GM06990 (cell line): ENCODE results near the gene RTN4R.

Source experiments
- DNase-seq: peaks from one replicate; pipeline ENCODE4 v3.0.0-alpha.2; 2011; ENCODE audit not compliant: insufficient read length; ENCODE audit errors: extremely low read depth
- H3K27me3 ChIP-seq: replicated peaks from 2 replicates; pipeline ENCODE4 v1.6.0; 2011; ENCODE audit warnings: low read length; ENCODE audit not compliant: control insufficient read depth, insufficient read depth
- H3K36me3 ChIP-seq: 2 replicates; pipeline ENCODE4 v1.5.1; 2011; ENCODE audit warnings: low read length; ENCODE audit not compliant: control insufficient read depth, insufficient read depth
- H3K4me3 ChIP-seq: replicated peaks from 2 replicates; pipeline ENCODE4 v1.5.1; 2011; ENCODE audit warnings: low read depth, mild to moderate bottlenecking, control low read depth, low read length
- TF ChIP-seq, protein P1 (sequence below): IDR thresholded peaks from 2 replicates; pipeline ENCODE4 v1.5.1; 2011; ENCODE audit warnings: low read length, control low read depth, mild to moderate bottlenecking, inconsistent platforms; ENCODE audit not compliant: insufficient read depth, poor library complexity, severe bottlenecking

Gene RTN4R

GRCh38 chr22:20194681-20195593, 73.2 kb downstream of the RTN4R start:
- DNase-seq: no peak
- TF ChIP-seq, protein P1, sequence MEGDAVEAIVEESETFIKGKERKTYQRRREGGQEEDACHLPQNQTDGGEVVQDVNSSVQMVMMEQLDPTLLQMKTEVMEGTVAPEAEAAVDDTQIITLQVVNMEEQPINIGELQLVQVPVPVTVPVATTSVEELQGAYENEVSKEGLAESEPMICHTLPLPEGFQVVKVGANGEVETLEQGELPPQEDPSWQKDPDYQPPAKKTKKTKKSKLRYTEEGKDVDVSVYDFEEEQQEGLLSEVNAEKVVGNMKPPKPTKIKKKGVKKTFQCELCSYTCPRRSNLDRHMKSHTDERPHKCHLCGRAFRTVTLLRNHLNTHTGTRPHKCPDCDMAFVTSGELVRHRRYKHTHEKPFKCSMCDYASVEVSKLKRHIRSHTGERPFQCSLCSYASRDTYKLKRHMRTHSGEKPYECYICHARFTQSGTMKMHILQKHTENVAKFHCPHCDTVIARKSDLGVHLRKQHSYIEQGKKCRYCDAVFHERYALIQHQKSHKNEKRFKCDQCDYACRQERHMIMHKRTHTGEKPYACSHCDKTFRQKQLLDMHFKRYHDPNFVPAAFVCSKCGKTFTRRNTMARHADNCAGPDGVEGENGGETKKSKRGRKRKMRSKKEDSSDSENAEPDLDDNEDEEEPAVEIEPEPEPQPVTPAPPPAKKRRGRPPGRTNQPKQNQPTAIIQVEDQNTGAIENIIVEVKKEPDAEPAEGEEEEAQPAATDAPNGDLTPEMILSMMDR: peak; percentile 28
- H3K27me3 ChIP-seq: no peaks in the 10 kb centered on the region; the same call in 1 of the 2 replicates
- no peaks in the 10 kb centered on the region for H3K36me3 ChIP-seq
- H3K4me3 ChIP-seq: no peak overlapping the region

- TF ChIP-seq, protein P1: no peak
- no peaks in the 10 kb centered on the region; the same call in 1 of the 2 replicates for H3K27me3 ChIP-seq
- no peak for DNase-seq
- no peak overlapping the region for H3K4me3 ChIP-seq
- no peaks in the 10 kb centered on the region for H3K36me3 ChIP-seq
Measured at GRCh38 chr22:20193761-20194494, 74.2 kb downstream of the RTN4R start.

DNA sequence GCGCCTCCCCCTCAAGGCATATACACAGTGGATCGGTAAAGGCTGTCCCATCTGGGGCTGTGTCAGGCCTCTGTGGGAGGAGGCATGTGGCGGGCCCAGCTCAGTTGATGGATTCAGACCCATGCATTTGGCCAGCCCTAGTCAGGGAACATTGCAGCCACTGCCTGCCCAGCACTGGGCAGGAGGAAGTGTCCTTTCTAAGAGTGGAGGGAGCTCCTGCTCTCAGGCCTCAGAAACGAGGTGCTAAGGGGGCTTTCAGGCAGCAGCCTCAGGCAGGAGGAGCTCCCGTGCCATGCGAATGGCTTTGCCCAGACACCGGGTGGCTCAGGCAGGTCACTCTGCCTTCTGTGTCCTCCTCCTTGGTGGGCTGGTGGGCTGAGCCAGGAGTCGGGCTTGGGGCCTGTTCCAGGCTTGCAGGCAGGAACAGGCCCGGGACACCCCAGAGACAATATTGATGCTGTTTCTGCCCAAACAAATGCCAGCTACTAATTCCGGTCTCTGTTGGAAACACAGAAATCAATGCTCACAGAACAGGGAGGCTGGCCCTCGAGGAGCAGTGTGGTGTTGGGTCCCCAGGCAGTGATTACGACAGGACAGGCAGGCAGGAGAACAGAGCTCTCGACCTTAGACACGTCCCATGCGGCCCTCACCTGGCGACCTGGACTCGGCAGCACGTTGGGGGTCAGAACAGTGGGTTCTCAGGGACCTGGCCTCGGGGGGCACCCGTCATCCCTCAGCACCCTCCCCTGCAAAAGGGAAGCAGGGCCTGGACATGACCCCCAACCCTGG, 75.0 kb downstream of the RTN4R start:
- TF ChIP-seq, protein P1: no peak
- Histone ChIP-seq H3K27me3 (no peaks in the 10 kb centered on the region; the same call in 1 of the 2 replicates), H3K4me3 (no peak overlapping the region), H3K36me3 (no peaks in the 10 kb centered on the region)
- DNase-seq: no peak

DNA sequence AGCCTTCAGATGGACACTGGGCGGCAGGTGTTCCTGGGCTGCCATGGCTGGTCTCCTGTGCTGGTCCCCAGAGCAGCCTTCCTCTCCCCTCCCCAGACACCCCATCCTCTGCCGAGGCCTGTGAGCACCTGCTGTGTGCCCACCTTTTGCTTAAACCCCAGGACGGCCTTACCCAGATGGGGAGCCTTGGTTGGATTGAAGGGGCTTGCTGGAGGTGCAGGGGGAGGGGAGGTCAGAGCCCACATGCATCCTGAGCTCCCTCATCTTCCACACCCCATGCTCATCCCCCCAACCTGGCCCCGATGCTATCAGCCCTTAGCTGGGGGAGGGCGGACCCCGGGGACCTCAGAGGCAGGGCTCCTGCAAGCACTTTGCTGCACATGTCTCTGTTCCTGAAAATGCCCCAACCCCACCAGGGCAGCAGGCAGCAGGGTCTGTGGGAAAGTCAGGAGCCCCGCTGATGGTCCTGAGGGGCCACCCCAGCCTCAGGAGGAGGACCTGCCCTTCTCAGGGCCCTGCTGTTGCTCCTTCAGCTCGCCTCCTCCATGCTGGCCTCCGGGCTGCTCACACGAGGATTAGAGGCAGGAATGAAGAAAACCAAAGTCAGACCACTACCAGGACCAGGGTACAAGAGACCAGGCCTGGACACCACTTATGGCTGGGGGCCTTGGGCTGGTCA, 75.7 kb downstream of the RTN4R start:
- TF ChIP-seq, protein P1: no peak
- no peaks in the 10 kb centered on the region for H3K36me3 ChIP-seq
- no peaks in the 10 kb centered on the region; the same call in 1 of the 2 replicates for H3K27me3 ChIP-seq
- DNase-seq: no peak
- no peak overlapping the region for H3K4me3 ChIP-seq

- TF ChIP-seq, protein P1: no peak
- no peaks in the 10 kb centered on the region for H3K36me3 ChIP-seq
- DNase-seq: no peak
Measured at GRCh38 chr22:20191803-20192202, 76.3 kb downstream of the RTN4R start.

More at GRCh38 chr22:20191803-20192202, 76.3 kb downstream of the RTN4R start:
- H3K27me3 ChIP-seq: no peaks in the 10 kb centered on the region; the same call in 1 of the 2 replicates
- no peak overlapping the region for H3K4me3 ChIP-seq
